Liver (tissue), 5 donors: ENCODE measurements around the gene ZBED3. TPM values are rescaled to one million over a fixed set of nuclear protein-coding genes. Genes with fewer than 3 reads are reported as not detected.

Experiments used
- polyA plus RNA-seq, 2 donors: library from polyadenylated mRNA; stranded (reverse) in 1 of 2; unstranded in 1 of 2; fragments of 200-250 nt in 1 of 2; fragments of >200 nt in 1 of 2; fragmentation: Nextera tagmentation in 1 of 2; extraction: Ambion mirVana in 1 of 2; gene quantifications; one replicate each; pipeline versions ENCODE4 v1.2.1 to v1.2.3, GENCODE V29; 2013 to 2015
- small RNA-seq: library from RNA; depleted of rRNA; stranded (forward); fragments of <200 nt; gene quantifications from one replicate; pipeline ENCODE3, GENCODE V24; 2014
- total RNA-seq, 2 donors: library from RNA; depleted of rRNA; stranded (reverse); fragments of >200 nt; gene quantifications; one replicate each; pipeline ENCODE4 v1.2.3, GENCODE V29; 2014
- donor health status: healthy.
- donor health status: healthy.
- donor health status: healthy.

The ZBED3 gene
- total and polyA plus RNA-seq, 4 donors: 2.1 to 5.2 (median 4.0) TPM

Small RNA genes lying within 50 kb of the gene (small RNA-seq; reads per million reads assigned to genes)
- 245 reads per million, percentile 98 among the genes with 10 or more reads in this experiment for gene SNORA47

Other genes with a start within 250 kb of the ZBED3 start
- under 1 TPM; 0.33 TPM for gene S100Z, start 237.3 kb downstream of the ZBED3 start, total RNA-seq
- gene S100Z, start 237.3 kb downstream of the ZBED3 start, polyA plus RNA-seq: under 1 TPM in 1 of 2 donors, not detected in 1; 0.05 TPM
- gene CRHBP, start 134.2 kb downstream of the ZBED3 start, total RNA-seq: 100 to 1,000 TPM in 1 of 2 donors, 10 to 100 TPM in 1; 77.4 to 159 TPM
- gene CRHBP, start 134.2 kb downstream of the ZBED3 start, polyA plus RNA-seq: 100 to 1,000 TPM in 1 of 2 donors, 10 to 100 TPM in 1; 37.3 to 106 TPM
- 10 to 100 TPM; 14.6 to 16.7 TPM for gene AGGF1, start 56.9 kb downstream of the ZBED3 start, total RNA-seq
- 10 to 100 TPM in 1 of 2 donors, 1 to 10 TPM in 1; 7.2 to 15.6 TPM for gene AGGF1, start 56.9 kb downstream of the ZBED3 start, polyA plus RNA-seq
- gene PDE8B, start 123.4 kb upstream of the ZBED3 start, total RNA-seq: under 1 TPM; 0.19 to 0.59 TPM
- gene PDE8B, start 123.4 kb upstream of the ZBED3 start, polyA plus RNA-seq: under 1 TPM; 0.39 to 0.82 TPM